Stimulated activated CD4-positive, alpha-beta T cell treated with anti-CD3 and anti-CD28 coated beads, Interleukin-12 subunit alpha, Interleukin-12 subunit beta, amount 100 ng/mL, for 48 hours (primary cell): ENCODE data around the gene AIFM1.
A peak's percentile ranks its signal among the peaks of the same experiment; 100 is the strongest.
"Not testable (repeated sequence)": the region's sequence is repeated elsewhere in the genome, so short reads cannot be mapped to it uniquely, and the experiment has no call there.

Experiments
- DNase-seq, 3 donors: peaks; one replicate each; pipeline ENCODE4 v3.0.0-alpha.2; 2020; ENCODE audit warnings: low read depth in 2 of 3, low spot score in 1 of 3

Gene AIFM1

DNA sequence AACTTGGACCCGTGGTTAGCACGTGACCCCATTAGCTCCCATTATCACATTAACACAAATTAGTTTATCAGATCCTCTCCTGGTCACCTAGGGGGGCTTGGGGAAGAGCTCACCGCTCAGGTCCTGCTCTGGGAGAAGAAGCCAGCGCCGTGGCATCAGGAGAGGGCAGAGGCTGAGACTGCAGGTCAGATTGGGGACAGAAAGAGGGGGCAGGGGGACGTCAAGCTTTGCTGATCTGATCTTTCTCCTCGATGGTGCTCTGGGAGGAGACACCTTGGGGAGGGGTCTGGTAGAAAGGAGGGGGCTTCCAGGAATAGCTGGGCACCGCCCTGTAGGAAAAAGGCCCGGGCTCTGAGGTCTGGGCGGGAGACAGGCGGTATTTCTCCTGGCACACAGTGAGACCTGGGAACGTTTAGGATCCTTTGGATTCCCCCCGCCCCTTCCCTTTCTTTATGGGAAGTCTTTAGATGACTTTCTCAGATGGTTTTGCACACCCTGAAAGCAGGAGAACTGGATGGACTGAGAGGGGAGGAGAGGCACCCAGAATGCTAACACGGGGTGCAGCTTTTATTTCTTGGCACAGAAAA lies 46.2 kb downstream of the AIFM1 start:
- DNase-seq: no peak

DNA sequence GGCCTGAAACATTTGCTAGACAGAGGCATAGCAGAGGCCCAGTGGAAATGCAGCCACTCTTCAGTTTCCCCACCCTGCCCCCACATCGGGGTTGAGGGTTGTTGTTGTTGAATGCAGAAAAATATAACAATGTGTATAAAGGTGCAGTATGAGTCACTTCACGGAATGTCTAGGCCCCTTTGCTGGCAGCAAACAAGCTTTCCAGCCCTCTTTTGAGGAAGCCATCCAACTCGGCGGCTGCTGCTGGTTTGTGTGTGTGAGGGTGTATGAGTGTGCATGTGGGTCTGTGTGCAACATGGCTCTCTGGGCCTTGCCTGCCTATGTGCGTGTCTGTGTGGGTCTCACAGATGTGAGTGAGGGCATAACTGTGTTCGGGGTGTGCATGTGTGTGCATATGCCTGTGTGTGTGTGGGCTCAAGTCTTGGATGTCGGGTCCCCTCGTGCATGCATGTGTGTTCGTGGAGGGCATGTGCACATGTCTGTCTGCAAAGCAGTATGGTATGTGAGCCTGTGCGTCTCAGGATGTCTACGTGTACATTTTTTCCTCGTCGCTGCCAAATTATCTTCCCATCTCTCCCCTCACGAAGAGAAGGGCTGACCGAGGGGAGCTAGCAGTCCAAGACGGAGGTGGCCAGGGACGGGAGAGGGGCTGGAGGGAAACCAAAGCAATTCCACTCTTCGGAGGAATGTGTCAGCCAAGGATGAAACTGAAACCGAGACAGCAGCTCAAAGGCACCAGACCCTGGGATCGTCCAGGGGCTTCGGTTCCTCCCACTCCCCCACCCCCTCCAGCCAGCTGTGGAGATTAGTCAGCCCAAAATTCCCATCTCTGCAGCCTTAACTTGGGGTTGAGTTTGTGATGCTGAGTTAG lies 47.0 kb downstream of the AIFM1 start:
- DNase-seq: no peak

DNA sequence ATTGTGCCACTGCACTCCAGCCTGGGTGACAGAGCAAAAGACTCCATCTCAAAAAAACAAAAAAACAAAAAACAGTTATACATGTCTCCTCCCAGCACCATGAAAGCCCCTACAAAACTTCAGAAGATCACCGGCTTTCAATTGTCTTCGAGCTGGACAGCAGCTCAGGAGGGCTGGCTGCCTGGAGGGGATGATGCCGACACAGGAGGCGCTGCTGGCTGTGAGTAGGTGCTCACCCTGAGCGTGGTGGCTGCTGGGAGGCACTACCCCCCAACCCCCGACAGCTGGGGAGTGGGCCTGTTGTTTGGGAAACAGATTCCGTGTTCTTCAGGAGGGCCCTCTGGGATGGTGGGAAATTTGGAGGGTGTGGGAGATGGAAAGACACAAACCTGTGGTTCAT lies 48.5 kb downstream of the AIFM1 start:
- no peak for DNase-seq

DNA sequence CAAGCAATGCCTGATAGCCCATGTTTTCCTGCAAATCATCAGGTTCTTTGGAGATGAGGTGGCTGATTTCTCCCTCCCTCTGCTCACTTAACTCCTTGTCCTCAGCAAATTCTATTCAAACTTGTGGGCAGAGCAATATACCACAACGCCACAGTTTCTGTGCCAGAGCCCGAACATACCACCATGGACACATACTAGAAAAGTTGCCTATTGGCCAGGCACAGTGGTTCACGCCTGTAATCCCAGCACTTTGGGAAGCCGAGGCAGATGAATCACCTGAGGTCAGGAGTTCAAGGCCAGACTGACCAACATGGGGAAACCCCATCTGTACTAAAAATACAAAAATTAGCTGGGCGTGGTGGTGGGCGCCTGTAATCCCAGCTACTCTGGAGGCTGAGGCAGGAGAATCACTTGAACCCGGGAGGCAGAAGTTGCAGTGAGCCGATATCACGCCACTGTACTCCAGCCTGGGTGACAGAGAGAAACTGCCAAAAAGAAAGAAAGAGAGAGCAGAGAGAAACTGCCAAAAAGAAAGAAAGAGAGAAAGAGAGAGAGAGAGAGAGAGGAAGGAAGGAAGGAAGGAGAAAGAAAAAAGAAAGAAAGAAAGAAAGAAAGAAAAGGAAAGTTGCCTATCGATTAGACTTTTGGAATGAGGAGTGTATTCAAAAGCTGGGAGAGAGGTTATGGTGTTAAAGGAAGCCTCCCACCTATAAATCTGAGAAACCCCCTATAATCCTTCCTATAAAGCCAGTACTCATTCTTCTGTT lies 50.3 kb downstream of the AIFM1 start:
- DNase-seq: not testable (repeated sequence)

DNA sequence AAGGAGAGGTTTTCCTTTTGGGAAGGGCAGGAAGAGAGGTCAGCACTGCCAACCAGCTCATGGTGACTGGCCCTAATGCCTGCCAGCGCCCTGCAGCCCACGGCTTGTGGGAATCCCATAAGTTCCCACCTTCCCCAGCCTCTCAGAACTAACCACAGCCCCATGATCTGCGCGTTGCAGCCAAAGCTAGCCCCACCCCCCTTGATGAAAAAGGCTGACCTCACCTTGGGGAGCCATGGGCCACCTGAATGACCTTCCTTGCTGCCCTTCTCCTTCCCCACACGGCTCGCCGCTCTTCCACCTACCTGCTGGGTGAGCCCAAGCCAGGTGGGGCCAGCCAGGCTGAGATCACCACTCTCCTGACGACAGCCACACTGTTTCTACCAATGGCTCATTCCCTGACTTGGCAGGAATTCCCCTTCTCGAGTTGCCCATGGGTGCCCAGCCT lies 51.5 kb downstream of the AIFM1 start:
- no peak for DNase-seq

DNA sequence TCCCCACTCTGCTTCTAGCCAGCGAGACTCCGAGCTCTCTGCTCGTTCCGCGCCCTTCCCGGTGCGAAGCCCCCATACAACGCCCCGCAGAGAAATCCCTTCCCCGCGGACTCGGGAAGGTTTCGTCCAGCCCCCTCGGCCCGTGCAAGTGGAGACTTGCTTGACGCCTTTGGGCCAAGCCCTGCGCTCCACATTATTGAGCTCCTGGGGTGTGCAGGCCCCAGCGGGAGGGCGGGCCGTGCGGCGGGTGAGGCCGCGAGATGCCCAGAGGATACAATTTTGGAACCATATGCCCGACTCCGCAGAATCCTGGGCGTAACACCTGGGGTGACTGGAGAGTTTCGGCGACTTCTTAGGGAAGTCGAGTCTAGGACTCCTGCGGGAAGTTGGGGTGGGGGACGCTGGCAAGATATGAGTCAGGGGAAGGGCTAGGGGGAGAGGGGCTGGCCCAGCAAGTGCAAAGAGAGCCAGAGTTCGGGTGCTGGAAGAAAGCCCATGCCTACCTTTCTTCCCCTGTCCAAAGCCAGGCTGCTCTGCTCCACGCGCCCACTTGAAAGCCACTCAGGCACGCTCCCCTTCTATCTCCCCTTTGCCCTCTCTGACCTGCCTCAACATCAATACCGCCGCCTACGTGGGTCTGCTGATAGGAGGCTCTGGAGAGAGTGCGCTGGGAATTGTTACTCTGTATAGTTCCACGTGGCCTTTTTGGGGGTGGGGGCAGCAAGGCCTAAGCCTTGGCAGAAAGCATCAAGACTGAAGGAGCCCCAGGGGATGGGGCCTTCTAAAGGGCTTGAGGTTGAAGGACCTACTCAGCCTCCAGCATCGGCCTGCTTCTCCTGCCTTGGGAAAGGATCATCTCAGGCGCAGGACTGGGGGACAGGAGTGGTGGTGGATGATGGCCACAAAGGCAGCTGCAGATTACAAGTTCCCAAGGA lies 54.2 kb downstream of the AIFM1 start:
- DNase-seq: no peak

DNA sequence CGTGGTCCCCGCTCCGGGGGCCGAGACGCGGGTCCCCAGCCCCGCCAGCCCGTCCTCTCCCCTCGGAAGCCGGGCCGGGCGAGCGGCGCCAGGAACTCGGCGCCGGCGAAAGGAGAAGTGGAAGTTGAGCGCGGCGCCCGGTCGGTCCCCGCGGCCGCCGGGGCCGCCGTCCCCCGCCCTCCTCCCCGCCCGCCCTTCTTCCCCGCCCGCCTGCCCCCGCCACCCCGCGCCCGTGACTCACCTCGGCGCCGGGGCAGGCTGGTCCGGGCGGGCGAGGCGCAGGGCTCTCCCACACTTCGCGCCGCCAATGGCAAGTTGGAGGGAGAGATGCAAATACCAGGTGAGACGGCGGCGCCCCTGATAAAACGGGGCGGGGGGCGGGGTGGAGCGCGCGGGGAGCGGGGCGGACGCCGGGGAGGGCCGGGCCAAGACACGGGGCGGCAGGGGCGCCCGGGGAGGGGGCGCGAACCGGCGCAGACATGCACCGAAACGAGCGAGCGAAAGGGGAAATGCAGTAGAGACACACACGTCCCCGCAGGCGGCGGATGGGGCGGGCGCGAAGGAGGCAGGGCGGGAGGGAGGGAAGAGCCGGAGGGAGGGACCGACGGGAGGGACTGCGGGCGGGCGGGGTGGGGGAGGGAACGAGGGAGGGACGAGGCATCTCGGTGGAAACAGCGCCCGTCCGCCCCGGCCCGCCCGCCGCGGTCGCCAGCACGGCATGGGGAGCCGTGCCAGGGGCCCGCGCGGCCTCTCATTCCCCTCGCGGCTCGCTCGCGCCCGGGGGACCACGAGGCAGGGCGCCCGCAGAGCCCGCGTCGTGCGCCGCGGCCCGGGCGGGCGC lies 55.0 kb downstream of the AIFM1 start, which contains the start of gene ELF4:
TSS of gene ELF4 (minus strand) at position 119 of the 841 bp plus-strand sequence. CDS start 29,167 bp downstream, outside the sequence.
- DNase-seq: peak in 1 of 3 donors; percentile 46

DNA sequence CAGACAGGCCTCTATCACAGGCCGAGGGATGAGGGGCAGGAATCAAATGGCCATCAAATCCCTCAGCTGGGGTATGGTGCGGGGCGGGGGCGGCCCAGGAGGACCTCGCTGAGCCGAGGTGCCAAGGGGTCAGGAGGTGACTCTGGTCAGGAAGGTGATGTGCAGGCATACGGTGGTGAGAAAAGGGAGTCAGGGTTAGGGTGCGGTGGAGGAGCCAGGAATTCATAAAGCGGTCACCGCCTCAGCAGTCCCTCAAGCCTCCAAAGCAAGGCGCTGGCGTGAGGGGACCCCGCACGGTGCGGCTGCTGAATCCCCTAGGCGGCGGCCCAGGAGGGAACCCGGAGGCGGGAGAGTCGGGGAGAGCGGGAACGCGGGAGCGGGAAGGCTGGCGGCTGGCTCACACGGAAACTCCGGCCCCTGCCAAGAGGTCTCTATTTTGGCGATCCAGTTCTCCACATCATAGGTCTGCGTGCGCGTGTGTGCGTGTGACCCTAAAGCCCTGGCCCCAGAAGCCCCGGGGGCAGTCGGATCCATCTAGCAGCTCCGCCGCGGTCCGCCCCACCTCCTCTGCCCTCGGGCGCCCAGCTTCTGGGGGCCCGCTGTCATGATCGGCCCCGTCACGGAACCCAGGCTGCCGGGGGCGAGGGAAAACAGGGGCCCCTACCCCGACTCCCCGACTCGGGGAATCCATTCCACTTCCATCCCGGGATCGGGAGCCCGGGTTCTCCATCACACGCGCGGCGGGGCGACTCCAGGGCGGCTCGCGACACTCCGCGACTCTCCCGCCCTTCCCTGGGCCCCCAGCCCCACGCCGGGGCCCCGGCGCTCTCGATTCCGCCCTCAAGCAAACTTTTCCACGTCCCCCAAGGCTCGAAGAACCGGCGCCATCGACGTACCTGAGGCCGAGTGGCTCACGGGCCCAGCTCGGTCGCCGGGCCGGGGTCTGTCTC lies 55.9 kb downstream of the AIFM1 start:
- DNase-seq: no peak

DNA sequence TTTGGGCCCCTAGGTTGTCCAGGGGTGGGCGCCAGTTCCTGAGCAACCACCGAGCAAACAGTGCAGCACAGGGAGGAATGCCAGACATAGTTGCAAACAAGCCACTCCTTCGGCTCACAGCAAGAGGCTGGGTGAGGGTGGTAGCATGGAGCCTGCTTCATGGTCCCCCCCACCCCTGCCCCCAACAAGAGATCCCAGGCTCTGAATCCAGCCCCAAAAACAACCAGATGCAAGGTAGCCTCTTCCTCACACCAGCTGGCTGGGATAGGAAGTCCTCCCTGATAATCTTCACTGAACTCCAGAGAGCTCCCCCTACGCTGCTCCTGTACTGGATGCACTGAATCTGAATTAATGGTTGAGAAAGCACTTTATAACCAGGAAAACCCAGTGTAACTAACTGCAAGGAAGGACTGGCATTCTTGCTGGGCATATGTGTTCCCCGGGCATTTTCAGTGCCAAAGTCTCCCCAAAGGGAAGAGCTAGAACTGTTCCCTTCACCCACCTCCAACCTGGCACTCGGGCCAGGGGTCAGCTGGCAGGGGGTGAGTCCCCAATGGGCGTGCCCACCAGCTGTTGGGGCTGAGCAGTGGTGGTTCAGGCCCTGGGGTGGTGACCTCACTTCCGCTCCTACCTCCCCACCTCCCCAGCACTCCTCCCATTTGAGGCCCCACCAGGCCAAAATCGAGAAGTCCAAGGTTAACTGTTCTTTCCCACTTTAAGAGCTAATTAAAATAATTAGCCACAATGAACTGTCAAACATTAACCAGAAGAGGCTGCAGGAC lies 56.8 kb downstream of the AIFM1 start:
- no peak for DNase-seq

DNA sequence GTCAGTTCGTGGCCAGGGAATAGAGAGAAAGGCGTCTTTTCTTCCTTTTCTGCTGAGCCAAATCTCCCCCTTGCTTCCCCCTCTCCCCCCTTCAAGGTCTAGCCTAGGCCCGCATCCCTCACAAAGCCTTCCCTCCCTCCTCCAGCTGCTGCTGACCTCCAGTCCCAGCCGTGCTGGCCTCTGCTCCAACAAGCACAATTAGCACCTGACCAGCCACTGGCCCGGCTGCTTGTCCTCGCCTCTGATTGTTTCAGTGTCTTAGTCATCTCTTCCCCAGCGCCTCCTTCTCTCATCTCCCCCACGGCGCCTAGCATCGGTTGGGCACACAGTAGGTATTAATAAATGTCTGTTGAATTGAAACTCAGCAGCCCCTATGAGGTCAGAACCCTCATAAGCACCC lies 59.6 kb downstream of the AIFM1 start:
- DNase-seq: no peak

DNA sequence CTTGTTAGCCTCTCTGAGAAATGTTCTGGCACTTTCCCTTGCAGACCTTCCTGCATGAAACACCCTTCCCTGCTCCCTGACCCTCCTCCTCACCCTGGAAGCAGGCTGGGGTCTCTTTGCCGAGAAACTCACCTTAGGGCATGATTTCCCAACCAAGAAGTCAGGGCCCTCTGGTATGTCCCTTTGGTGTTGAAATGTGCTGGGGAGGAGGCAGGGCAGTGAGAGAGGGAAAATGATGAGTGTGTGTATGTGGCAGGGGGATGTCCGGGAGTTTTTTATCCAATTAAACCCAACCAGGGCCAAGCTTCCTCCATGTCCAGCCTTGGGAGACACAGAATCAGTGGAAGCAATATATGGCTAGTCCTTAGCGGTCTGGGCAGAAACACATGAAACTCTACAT lies 60.4 kb downstream of the AIFM1 start:
- DNase-seq: no peak

DNA sequence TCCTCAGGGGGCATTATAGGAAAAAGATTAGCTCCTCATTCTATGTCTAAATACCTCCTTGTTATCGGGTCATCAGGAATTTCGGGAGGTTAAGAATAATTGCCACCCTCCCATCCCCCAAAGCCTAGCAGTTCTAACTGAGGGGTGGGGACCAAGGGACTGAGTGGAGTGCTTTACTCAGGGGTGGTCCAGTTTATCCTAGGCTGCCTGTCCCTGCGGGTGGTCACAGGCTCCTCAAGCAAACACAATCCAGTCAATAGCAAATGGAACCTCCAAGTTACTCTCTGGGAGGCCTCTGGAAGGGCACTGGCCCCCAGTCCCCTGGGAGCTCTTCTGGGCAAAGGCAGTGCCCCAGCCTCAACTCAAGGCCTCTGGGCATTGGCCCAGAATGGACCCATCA lies 62.0 kb downstream of the AIFM1 start:
- no peak for DNase-seq

DNA sequence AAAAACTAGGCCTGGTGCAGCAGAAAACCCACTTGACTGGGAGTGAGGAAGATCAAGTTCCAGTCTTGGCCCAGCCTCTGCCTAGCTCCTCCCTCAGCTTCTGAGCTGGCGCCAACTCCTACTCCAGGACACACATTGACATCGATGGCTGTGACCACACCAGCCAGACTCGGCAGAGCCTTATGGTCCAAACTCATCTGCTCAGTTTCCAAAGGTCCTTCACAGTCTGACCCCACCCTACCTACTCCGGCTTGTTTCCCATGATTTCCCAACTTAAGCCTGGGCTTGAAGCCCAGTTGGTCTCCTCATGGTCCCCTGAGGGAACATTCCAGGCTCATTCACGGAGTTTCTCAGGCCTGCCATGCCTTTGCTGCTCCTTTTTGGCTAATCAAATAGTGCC lies 65.5 kb downstream of the AIFM1 start:
- no peak for DNase-seq

DNA sequence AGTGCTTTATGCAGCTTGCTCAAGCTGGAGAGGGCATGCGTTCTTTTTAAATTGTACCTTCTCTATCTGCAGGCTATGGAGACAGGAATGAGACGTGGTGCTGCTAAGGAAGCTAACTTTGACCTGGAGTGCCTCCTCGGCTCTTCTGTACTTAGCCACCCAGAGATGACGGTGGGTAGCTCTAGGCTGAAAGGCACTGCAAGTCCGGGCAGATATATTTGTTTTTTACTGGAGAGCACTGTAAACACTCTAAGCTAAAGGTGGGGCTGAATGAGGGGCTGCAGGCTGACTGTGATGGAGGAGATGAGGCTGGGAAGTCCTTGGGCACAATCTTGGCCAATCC lies 67.5 kb downstream of the AIFM1 start:
- no peak for DNase-seq

DNA sequence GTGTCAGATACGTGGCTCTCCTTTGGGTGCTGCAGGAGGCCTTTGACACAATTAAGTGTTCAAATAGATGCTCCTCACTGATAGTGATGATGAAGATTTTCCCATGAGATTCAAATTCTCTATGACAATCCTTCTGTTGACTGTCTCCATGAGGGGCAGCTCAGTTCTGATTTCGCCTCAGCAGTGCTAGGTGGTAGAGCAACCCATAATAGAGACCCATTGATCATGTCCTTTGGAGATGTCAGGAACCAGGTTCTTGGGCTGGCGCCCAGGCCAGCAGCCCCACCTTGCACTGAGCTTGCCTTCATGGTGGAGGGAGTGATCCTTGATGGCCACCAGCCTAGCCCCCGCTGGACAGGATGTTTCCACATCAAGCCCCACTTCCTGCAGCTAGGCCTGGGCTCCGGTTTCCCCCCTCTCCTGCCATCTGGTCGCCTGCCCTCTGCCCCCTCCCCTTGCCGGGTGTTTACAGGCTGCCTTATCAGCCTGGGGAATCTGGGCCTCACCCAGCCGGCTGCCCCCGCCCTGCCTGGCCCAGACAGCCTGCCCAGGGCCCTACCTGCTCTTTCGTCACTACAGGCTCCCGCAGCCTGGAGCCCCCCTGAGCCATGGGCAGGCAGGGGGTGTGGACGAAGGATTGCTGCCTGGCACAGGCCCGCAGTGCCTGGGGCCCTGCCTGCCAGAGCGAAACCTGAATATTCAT lies 68.0 kb downstream of the AIFM1 start:
- no peak for DNase-seq

DNA sequence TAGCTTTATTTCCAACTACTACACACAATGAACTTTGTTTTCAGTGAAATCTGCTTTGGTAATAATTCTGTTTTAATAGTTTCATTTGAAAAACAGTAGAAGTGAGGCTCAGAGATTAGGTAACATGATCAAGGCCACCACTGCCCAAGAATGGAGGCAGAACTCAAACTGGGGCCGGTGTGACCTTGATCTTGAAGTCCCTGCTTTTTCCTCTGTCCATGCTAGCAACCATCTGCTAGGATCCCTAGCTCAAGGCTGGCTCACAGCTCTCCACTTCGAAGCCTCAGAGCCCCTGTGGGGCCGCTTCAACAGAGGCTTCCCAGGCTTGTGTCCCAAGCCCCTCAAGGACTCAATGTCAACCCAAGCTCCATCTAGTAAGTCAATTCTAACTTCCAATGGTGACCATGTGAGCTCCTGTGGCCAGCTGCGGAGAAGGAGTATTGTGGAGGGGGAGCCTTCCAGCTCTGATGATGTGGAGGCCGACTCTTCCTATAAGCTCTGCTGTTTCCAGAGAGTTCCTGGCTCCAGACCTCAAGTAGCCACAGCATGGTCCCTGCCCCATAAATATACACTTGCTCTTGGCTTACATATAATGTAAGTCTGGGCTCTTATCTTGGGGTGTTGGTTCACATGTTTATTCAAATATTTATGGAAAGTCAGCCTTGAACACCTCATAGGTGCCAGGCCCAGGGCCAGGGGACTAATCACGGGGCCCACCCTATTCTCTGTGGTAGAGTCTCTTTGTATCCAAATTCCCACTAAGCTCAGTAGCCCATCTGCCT lies 70.2 kb downstream of the AIFM1 start:
- DNase-seq: no peak

DNA sequence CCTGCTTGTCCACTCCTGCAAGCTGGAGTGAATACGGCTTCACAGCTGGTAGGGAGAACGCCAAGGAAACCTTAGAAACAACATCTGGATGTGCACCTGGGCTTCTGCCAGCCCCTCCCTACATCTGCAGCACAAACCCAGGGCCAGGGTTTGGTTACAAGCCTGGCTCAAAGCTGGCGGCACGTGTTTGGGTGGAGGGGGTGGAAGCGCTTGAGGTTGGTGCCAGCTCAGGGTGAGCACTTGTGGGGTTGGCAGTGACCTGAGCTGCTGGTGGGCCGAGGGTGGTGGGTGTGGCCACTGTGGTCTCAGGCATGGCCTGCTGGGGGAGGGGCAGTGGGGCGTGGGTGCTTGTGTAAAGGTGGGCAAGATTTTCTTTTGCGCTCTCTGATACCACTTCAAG lies 70.9 kb downstream of the AIFM1 start:
- no peak for DNase-seq
